Panc1 (cell line): Measurements from ENCODE around the gene DLGAP4.

Source experiments
- SIN3A ChIP-seq: IDR thresholded peaks from 2 replicates; pipeline ENCODE4 v1.6.1; 2012; ENCODE audit warnings: low read depth, mild to moderate bottlenecking, low read length, moderate library complexity, borderline replicate concordance; ENCODE audit not compliant: insufficient read depth
- TCF7L2 ChIP-seq: IDR thresholded peaks from 2 replicates; pipeline ENCODE4 v1.6.1; 2011; ENCODE audit warnings: mild to moderate bottlenecking, low read depth, low read length, inconsistent platforms
- TF ChIP-seq, protein P1 (sequence below): fragments of 450-650 bp; IDR thresholded peaks from 2 replicates; pipeline ENCODE4 v1.5.1; 2017; ENCODE audit warnings: mild to moderate bottlenecking

DNA sequence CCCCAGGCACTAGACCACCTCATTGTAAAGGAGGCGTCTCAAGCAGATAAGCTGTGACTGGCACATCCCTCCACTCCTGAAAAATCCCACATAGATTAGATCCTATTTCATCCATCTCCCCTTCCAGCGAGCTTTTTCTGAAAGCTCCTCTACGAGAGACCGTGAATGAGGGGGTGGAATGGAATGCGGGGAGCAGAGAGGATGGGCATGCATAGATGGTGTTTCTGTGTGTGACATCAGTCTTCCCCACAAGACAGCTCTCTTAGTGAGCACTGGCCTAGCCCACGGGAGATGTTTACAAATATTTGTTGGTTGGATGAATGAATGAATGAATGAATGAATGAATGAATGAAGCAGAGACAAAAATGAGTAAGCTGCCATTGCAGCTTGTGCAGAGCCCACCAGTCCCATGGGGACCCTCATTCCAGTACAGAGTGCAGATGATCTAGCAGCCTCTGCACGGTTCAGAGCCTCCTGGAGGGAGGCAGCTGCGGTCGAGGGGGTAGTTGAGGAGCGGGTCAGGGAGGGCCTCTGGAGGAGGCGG is 98.4 kb downstream of the DLGAP4 start:
- TF ChIP-seq, protein P1, sequence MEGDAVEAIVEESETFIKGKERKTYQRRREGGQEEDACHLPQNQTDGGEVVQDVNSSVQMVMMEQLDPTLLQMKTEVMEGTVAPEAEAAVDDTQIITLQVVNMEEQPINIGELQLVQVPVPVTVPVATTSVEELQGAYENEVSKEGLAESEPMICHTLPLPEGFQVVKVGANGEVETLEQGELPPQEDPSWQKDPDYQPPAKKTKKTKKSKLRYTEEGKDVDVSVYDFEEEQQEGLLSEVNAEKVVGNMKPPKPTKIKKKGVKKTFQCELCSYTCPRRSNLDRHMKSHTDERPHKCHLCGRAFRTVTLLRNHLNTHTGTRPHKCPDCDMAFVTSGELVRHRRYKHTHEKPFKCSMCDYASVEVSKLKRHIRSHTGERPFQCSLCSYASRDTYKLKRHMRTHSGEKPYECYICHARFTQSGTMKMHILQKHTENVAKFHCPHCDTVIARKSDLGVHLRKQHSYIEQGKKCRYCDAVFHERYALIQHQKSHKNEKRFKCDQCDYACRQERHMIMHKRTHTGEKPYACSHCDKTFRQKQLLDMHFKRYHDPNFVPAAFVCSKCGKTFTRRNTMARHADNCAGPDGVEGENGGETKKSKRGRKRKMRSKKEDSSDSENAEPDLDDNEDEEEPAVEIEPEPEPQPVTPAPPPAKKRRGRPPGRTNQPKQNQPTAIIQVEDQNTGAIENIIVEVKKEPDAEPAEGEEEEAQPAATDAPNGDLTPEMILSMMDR = no peak
- no peak for TF ChIP-seq SIN3A
- no peak for TF ChIP-seq TCF7L2
